Effector memory CD4-positive, alpha-beta T cell (primary cell): ENCODE results near the gene CAMTA1.

ENCODE experiments used
- DNase-seq, 3 donors: peaks; one replicate each; pipeline ENCODE4 v3.0.0-alpha.2; 2020
- H3K27ac ChIP-seq: 2 replicates; pipeline ENCODE4 v1.7.0; 2013; ENCODE audit warnings: mild to moderate bottlenecking, low read length, moderate library complexity; ENCODE audit not compliant: insufficient read depth, poor library complexity, severe bottlenecking
- H3K27me3 ChIP-seq: replicated peaks from 2 replicates; pipeline ENCODE4 v1.7.0; 2013; ENCODE audit warnings: mild to moderate bottlenecking, low read length; ENCODE audit not compliant: insufficient read depth, control insufficient read depth, poor library complexity, severe bottlenecking
- H3K36me3 ChIP-seq: 2 replicates; pipeline ENCODE4 v1.7.0; 2013; ENCODE audit warnings: mild to moderate bottlenecking, low read length, moderate library complexity; ENCODE audit not compliant: control insufficient read depth, insufficient read depth
- H3K4me1 ChIP-seq: 2 replicates; pipeline ENCODE4 v1.7.0; 2013; ENCODE audit warnings: low read length, mild to moderate bottlenecking; ENCODE audit not compliant: control insufficient read depth, insufficient read depth, poor library complexity, severe bottlenecking
- H3K4me3 ChIP-seq: 2 replicates; pipeline ENCODE4 v1.7.0; 2013; ENCODE audit warnings: low read length, low read depth, mild to moderate bottlenecking; ENCODE audit not compliant: insufficient read depth, poor library complexity, severe bottlenecking
- H3K9me3 ChIP-seq: 2 replicates; pipeline ENCODE4 v1.7.0; 2013; ENCODE audit warnings: mild to moderate bottlenecking, low read length, moderate library complexity; ENCODE audit not compliant: control insufficient read depth

CAMTA1 gene

GRCh38 chr1:7506454-7507284 is 721.4 kb downstream of the CAMTA1 start:
- no peak overlapping the region for H3K4me3 ChIP-seq
- no peaks in the 10 kb centered on the region for H3K9me3 ChIP-seq
- no peaks in the 10 kb centered on the region for H3K36me3 ChIP-seq
- H3K27ac ChIP-seq: no peak overlapping the region
- no peak for DNase-seq
- no peaks in the 10 kb centered on the region for H3K27me3 ChIP-seq
- no peaks in the 10 kb centered on the region for H3K4me1 ChIP-seq

- no peak overlapping the region for H3K4me3 ChIP-seq
- H3K27ac ChIP-seq: no peak overlapping the region
- H3K4me1 ChIP-seq: no peaks in the 10 kb centered on the region
- no peaks in the 10 kb centered on the region for H3K9me3 ChIP-seq
- H3K27me3 ChIP-seq: no peaks in the 10 kb centered on the region
- DNase-seq: no peak
- no peaks in the 10 kb centered on the region for H3K36me3 ChIP-seq
Measured at GRCh38 chr1:7507285-7508019, 722.2 kb downstream of the CAMTA1 start.

- no peak for DNase-seq
- H3K9me3 ChIP-seq: no peaks in the 10 kb centered on the region
- no peak overlapping the region for H3K4me3 ChIP-seq
Measured at GRCh38 chr1:7508052-7508933, 723.0 kb downstream of the CAMTA1 start.

GRCh38 chr1:7508934-7509519 is 723.8 kb downstream of the CAMTA1 start:
- no peak overlapping the region for H3K4me3 ChIP-seq
- no peak for DNase-seq
- H3K27ac ChIP-seq: no peak overlapping the region
- H3K36me3 ChIP-seq: no peaks in the 10 kb centered on the region
- no peaks in the 10 kb centered on the region for H3K9me3 ChIP-seq
- H3K27me3 ChIP-seq: no peaks in the 10 kb centered on the region
- no peaks in the 10 kb centered on the region for H3K4me1 ChIP-seq

More at GRCh38 chr1:7508052-7508933, 723.0 kb downstream of the CAMTA1 start:
- no peak overlapping the region for H3K27ac ChIP-seq
- H3K4me1 ChIP-seq: no peaks in the 10 kb centered on the region
- H3K36me3 ChIP-seq: no peaks in the 10 kb centered on the region
- H3K27me3 ChIP-seq: no peaks in the 10 kb centered on the region

- DNase-seq: no peak
Measured at GRCh38 chr1:7509598-7509997, 724.3 kb downstream of the CAMTA1 start.

GRCh38 chr1:7510389-7510931 is 725.2 kb downstream of the CAMTA1 start:
- Histone ChIP-seq H3K9me3 (no peaks in the 10 kb centered on the region), H3K27me3 (no peaks in the 10 kb centered on the region), H3K4me3 (no peak overlapping the region), H3K36me3 (no peaks in the 10 kb centered on the region), H3K4me1 (no peaks in the 10 kb centered on the region), H3K27ac (no peak overlapping the region)
- DNase-seq: no peak

More at GRCh38 chr1:7509598-7509997, 724.3 kb downstream of the CAMTA1 start:
- Histone ChIP-seq H3K36me3 (no peaks in the 10 kb centered on the region), H3K27ac (no peak overlapping the region), H3K27me3 (no peaks in the 10 kb centered on the region), H3K9me3 (no peaks in the 10 kb centered on the region), H3K4me1 (no peaks in the 10 kb centered on the region), H3K4me3 (no peak overlapping the region)

GRCh38 chr1:7511381-7511780 is 726.1 kb downstream of the CAMTA1 start:
- Histone ChIP-seq H3K27me3 (no peaks in the 10 kb centered on the region), H3K27ac (no peak overlapping the region), H3K4me1 (no peaks in the 10 kb centered on the region), H3K9me3 (no peaks in the 10 kb centered on the region), H3K4me3 (no peak overlapping the region), H3K36me3 (no peaks in the 10 kb centered on the region)
- no peak for DNase-seq

GRCh38 chr1:7513081-7513480 is 727.8 kb downstream of the CAMTA1 start:
- no peaks in the 10 kb centered on the region for H3K27me3 ChIP-seq
- DNase-seq: no peak
- no peak overlapping the region for H3K4me3 ChIP-seq
- no peaks in the 10 kb centered on the region for H3K9me3 ChIP-seq
- H3K27ac ChIP-seq: no peak overlapping the region
- H3K36me3 ChIP-seq: no peaks in the 10 kb centered on the region
- no peaks in the 10 kb centered on the region for H3K4me1 ChIP-seq

- Histone ChIP-seq H3K36me3 (no peaks in the 10 kb centered on the region), H3K27ac (no peak overlapping the region), H3K4me1 (no peaks in the 10 kb centered on the region), H3K27me3 (no peaks in the 10 kb centered on the region), H3K9me3 (no peaks in the 10 kb centered on the region), H3K4me3 (no peak overlapping the region)
- no peak for DNase-seq
Measured at GRCh38 chr1:7515175-7515574, 729.9 kb downstream of the CAMTA1 start.
